Mesothelial cell of epicardium (in vitro differentiated cells): ENCODE data around the gene PCED1B. TPM values are rescaled to one million over a fixed set of nuclear protein-coding genes. Genes with fewer than 3 reads are reported as not detected.
"Not testable (repeated sequence)": the region's sequence is repeated elsewhere in the genome, so short reads cannot be mapped to it uniquely, and the experiment has no call there.

Experiments used
- DNase-seq, 2 experiments: peaks; one replicate each; pipeline ENCODE4 v3.0.0; 2021; ENCODE audit warnings: low spot score in 2 of 2; ENCODE audit not compliant: unreplicated experiment in 2 of 2
- H3K27ac Mint-ChIP-seq: 2 replicates; pipeline ENCODE4 v1.8.0; 2021; ENCODE audit warnings: mixed read lengths
- H3K27me3 Mint-ChIP-seq: 2 replicates; pipeline ENCODE4 v1.8.0; 2021; ENCODE audit warnings: low read depth, mixed read lengths
- H3K36me3 Mint-ChIP-seq: 2 replicates; pipeline ENCODE4 v1.8.0; 2021; ENCODE audit warnings: mixed read lengths
- H3K4me1 Mint-ChIP-seq: 2 replicates; pipeline ENCODE4 v1.8.0; 2021; ENCODE audit warnings: mixed read lengths
- H3K4me3 Mint-ChIP-seq: 2 replicates; pipeline ENCODE4 v1.8.0; 2021; ENCODE audit warnings: mild to moderate bottlenecking, moderate library complexity, mixed read lengths
- H3K9me3 Mint-ChIP-seq: 2 replicates; pipeline ENCODE4 v1.8.0; 2021; ENCODE audit warnings: mixed read lengths
- total RNA-seq: library from RNA; stranded (reverse); gene quantifications from 3 replicates; pipeline ENCODE4 v1.2.1, GENCODE V29; 2021
- TF ChIP-seq, protein P1 (sequence below): fragments of 200-600 bp; sonication (generic); IDR thresholded peaks from one replicate; pipeline ENCODE4 v1.5.0; 2021; ENCODE audit warnings: antibody characterized with exemption; ENCODE audit not compliant: unreplicated experiment

PCED1B gene
- total RNA-seq, 1 donor from 2014 or later = 2.8 TPM

DNA sequence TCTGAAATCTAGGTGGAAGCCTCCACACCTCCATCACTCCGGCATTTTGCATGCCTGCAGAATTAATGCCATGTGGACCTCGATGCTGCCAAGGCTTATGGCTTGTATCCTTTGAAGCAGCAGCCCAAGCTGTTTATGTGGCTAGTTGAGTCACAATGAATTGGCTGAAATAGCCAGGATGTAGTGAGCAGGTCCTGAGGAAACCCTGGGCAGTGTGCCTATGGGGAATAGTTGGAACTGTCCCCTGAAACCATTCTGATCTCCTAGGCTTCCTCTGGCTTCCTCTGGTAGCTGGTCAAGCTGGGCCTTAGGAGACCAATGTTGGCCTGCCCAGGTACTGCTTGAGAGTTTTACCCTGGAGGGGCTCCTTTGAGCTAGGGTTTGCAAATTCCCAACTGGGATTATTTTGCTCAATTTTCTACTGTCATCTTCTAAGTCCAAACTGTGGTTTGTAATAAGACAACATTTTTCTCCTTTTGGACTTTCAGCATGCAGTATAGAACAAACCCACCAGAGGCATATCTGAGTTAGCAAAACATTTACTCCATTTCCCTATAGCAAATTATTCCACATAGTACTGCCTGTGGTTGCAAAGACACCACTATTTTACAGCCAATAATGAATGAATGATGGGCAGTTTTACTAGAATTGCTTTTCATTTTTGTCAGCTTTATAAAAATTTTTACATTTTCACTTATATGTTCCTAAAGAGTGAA, 85.5 kb downstream of the PCED1B start:
- DNase-seq = no peak
- Mint-ChIP-seq H3K27me3 (no peaks in the 10 kb centered on the region), H3K4me1 (peaks cover 16% of the 10 kb centered on the region), H3K9me3 (peaks cover 30% of the 10 kb centered on the region), H3K27ac (no peak overlapping the region), H3K36me3 (peaks cover 2% of the 10 kb centered on the region), H3K4me3 (no peak overlapping the region)
- TF ChIP-seq, protein P1, sequence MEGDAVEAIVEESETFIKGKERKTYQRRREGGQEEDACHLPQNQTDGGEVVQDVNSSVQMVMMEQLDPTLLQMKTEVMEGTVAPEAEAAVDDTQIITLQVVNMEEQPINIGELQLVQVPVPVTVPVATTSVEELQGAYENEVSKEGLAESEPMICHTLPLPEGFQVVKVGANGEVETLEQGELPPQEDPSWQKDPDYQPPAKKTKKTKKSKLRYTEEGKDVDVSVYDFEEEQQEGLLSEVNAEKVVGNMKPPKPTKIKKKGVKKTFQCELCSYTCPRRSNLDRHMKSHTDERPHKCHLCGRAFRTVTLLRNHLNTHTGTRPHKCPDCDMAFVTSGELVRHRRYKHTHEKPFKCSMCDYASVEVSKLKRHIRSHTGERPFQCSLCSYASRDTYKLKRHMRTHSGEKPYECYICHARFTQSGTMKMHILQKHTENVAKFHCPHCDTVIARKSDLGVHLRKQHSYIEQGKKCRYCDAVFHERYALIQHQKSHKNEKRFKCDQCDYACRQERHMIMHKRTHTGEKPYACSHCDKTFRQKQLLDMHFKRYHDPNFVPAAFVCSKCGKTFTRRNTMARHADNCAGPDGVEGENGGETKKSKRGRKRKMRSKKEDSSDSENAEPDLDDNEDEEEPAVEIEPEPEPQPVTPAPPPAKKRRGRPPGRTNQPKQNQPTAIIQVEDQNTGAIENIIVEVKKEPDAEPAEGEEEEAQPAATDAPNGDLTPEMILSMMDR = no peak

GRCh38 chr12:47165934-47166333, 86.5 kb downstream of the PCED1B start:
- H3K27ac Mint-ChIP-seq = peak overlapping the region; percentile 65
- H3K36me3 Mint-ChIP-seq = peaks cover 7% of the 10 kb centered on the region
- H3K4me1 Mint-ChIP-seq = peaks cover 16% of the 10 kb centered on the region
- H3K27me3 Mint-ChIP-seq = no peaks in the 10 kb centered on the region
- DNase-seq = no peak
- TF ChIP-seq, protein P1 = no peak
- peaks cover 32% of the 10 kb centered on the region for H3K9me3 Mint-ChIP-seq
- H3K4me3 Mint-ChIP-seq = no peak overlapping the region

GRCh38 chr12:47166365-47166764, 86.9 kb downstream of the PCED1B start:
- no peaks in the 10 kb centered on the region for H3K27me3 Mint-ChIP-seq
- TF ChIP-seq, protein P1 = no peak
- no peak for DNase-seq
- H3K4me3 Mint-ChIP-seq = no peak overlapping the region
- peaks cover 33% of the 10 kb centered on the region for H3K9me3 Mint-ChIP-seq
- peaks cover 16% of the 10 kb centered on the region for H3K4me1 Mint-ChIP-seq
- peaks cover 8% of the 10 kb centered on the region for H3K36me3 Mint-ChIP-seq
- peak overlapping the region; percentile 65 for H3K27ac Mint-ChIP-seq

GRCh38 chr12:47170281-47170680, 90.9 kb downstream of the PCED1B start:
- not testable (repeated sequence) for H3K27me3 Mint-ChIP-seq, H3K27ac Mint-ChIP-seq, DNase-seq, H3K4me3 Mint-ChIP-seq, H3K36me3 Mint-ChIP-seq
- peaks cover 35% of the 10 kb centered on the region for H3K9me3 Mint-ChIP-seq
- peaks cover 13% of the 10 kb centered on the region for H3K4me1 Mint-ChIP-seq

DNA sequence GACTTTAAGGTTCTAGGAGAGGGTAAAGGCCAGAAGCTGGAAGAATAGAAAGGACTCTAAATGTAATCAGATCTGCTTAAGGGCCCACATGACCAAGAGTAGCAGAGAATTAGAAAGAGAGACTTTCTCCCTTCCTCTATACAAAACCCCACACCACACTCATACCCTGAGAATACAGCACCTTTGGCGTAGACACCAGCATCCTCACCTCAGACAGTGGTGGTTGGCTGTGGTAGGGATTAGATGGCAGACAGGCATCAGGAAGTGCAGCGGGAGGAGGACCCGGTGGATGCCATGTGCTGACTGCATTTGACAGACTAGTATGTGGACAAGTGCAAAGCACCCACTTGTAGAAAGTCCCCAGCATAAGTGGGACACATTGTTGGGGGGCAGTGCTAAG, 98.6 kb downstream of the PCED1B start:
- Mint-ChIP-seq H3K27ac (no peak overlapping the region), H3K36me3 (no peaks in the 10 kb centered on the region), H3K27me3 (no peaks in the 10 kb centered on the region), H3K4me3 (no peak overlapping the region), H3K9me3 (no peaks in the 10 kb centered on the region), H3K4me1 (no peaks in the 10 kb centered on the region)
- no peak for DNase-seq
- TF ChIP-seq, protein P1 = no peak

DNA sequence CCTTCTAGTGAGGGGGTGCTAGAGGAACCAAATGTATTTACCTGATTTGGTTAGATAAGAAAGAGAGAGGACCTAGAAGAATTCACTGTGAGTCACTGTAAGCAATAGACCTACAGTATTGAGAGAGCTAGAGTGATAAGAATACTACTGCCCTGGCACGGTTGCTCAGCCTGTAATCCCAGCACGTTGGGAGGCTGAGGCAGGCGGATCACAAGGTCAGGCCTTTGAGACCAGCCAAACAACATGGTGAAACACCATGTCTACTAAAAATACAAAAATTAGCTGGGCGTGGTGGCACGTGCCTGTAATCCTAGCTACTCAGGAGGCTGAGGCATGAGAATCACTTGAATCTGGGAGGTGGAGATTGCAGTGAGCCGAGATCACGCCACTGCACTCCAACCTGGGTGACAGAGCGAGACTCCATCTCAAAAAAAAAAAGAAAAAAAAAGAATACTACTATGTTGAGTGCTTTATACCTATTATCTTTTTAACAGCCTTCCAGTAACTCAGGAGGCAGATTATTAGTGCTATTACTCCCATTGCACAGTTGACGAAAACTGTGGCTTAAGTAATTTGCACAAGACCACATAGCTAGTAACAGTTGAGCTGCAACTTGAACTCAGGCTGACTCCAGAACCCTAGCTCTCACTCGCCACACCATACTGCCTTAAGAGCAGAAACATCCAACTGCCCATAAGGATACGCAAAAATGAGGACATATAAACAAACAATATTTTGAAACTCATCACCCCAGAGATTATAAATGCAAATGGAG, 102.9 kb downstream of the PCED1B start:
- not testable (repeated sequence) for H3K4me3 Mint-ChIP-seq, H3K4me1 Mint-ChIP-seq, H3K27ac Mint-ChIP-seq, H3K27me3 Mint-ChIP-seq, H3K9me3 Mint-ChIP-seq, DNase-seq, H3K36me3 Mint-ChIP-seq
